HG02870 (cell line): ENCODE measurements around the gene PLA2G2A.
"Not testable (repeated sequence)": the region's sequence is repeated elsewhere in the genome, so short reads cannot be mapped to it uniquely, and the experiment has no call there.

ENCODE experiments used
- ATAC-seq: cut with Tn5 transposase; IDR thresholded peaks from one replicate; pipeline ENCODE4 v1.9.1; 2021; ENCODE audit warnings: mild to moderate bottlenecking, moderate library complexity; ENCODE audit not compliant: unreplicated experiment

PLA2G2A gene

DNA sequence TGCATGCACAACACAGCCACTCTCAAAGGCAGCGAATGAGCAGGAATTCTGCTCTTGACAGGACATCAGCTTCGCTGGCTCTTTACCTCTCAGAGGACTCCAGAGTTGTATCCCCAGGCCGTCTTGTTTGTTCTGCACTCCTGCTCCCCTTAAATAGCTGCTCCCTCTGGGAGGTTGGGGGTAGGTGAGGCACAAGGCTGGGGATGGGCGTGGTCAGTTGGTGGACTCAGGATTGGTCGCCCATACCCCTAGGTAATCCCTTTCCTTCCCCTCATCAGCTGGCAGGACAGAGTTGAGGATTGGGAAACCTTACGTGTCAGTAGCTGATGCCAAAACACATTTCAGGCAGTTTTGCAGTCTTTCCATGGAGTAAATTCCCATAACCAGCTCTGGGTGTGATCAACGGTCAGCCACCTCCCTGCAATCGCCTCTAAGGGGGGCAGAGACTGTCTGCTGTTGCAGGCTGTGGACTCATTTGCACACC lies at the start of gene PLA2G2A:
PLA2G2A (minus strand) TSS at position 125 of the 484 bp plus-strand sequence. CDS start 845 bp downstream, outside the sequence.
- no peak for ATAC-seq

DNA sequence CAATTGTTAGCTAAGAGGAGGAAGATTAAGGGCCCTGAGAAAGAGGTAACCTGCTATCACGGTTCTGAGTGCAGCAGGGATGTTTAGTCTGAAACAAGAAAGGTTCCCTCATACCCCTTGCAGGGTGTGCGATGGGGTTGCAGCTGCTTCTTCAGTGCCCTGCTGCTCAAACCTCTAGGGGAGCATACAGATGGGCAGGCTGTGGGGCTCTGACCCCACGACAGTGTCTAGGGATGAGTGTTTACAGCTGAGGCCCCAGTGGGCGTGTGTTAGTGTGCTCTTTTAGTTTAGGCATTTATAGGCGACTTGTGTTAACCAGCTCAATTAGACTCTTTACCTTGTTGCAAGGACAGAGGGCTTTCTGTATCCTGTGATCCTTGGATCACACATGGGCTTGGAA lies 49.3 kb upstream of the PLA2G2A start:
- no peak for ATAC-seq

GRCh38 chr1:20028125-20028524 lies 48.7 kb upstream of the PLA2G2A start:
- ATAC-seq: no peak

DNA sequence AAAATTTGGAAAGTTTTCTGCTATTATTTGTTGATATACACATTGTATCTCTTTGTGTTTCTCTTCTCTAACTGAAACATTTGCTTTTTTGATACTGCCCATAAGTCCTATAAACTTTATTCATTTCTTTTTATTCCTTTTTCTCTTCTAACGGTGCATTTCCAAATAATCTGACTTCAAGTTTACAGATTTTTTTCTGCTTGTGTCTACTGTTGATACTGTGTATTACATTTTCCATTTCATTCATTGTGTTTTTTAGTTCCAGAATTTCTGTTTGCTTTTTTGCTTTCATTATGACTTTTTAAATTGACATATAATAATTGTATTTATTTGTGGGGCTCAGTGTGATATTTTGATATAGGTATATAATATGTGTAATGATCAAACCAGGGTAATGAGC lies 38.3 kb upstream of the PLA2G2A start:
- no peak for ATAC-seq

DNA sequence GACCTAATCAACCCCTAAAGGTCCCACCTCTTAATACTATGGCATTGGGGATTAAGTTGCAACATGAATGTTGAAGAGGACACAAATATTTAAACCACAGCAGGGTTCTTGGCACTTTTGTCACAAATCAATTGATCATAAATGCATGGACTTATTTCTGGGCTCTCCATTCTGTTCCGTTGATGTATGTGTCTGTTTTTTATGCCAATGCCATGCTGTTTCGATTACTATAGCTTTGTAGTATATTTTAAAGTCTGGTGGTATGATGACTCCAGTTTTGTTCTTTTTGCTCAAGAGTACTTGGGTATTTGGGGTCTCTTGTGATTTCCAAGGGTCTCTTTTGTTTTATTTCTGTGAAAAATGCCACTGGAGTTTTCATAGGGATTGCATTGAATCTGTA lies 34.7 kb upstream of the PLA2G2A start:
- ATAC-seq: no peak

- no peak for ATAC-seq
These were observed 30.6 kb upstream of the PLA2G2A start for GRCh38 chr1:20010016-20010415.

DNA sequence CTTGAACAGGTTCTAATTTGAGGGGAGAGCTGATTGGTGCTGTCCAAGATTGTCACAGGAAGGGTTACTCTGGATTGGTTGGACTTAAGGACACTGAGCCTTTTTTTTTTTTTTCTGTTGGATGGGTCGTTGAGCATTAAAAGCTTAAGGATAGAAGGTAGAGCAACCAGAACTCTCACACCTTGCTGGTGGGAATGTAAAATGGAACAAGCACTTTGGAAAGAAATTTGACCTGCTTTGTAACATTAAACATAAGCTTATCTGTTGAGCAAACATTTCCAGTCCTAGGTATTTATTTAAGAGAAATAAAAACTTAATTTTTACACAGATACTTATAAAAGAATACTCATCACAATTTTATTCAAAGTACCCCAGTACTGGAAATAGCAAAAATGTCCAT lies 29.8 kb upstream of the PLA2G2A start:
- no peak for ATAC-seq

- ATAC-seq: no peak
These were observed 29.0 kb upstream of the PLA2G2A start for GRCh38 chr1:20008391-20008841.

- ATAC-seq: not testable (repeated sequence)
These were observed 19.4 kb upstream of the PLA2G2A start for GRCh38 chr1:19998823-19999222.

DNA sequence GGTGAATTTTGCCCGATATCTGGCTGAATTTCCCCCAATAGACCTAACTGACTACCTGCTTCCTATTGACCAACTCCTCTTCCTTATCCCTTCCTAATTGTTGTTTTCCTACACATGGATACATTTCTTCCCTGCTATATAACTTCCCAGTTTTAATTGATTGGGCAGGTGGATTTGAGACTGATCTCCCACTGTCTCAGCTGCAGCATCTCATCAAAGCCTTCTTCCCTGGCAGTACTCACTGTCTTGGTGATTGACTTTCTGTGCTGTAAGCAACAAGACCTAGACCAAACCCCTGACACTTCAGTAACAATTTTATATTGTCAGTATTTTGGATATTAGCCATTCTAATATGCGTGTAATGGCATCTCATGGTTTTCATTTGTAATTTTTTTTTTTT lies 11.3 kb upstream of the PLA2G2A start:
- no peak for ATAC-seq

DNA sequence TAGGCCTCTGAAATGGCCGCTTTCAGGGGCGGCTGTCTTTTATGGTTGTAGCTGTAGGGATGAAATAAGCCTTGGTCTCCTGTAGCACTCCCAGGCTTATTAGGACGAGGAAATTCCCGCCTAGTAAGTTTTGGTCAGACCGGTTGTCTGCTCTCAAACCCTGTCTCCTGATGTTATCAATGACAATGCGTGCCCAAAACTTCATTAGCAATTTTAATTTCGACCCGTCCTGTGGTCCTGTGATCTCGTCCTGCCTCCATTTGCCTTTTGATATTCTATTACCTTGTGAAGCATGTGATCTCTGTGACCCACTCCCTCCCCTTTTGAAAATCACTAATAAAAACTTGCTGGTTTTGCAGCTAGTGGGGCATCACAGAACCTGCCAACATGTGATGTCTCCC lies 10.8 kb upstream of the PLA2G2A start:
- not testable (repeated sequence) for ATAC-seq

GRCh38 chr1:19988267-19989006 lies 9.0 kb upstream of the PLA2G2A start:
- no peak for ATAC-seq

- no peak for ATAC-seq
These were observed 8.3 kb upstream of the PLA2G2A start for GRCh38 chr1:19987719-19988118.

DNA sequence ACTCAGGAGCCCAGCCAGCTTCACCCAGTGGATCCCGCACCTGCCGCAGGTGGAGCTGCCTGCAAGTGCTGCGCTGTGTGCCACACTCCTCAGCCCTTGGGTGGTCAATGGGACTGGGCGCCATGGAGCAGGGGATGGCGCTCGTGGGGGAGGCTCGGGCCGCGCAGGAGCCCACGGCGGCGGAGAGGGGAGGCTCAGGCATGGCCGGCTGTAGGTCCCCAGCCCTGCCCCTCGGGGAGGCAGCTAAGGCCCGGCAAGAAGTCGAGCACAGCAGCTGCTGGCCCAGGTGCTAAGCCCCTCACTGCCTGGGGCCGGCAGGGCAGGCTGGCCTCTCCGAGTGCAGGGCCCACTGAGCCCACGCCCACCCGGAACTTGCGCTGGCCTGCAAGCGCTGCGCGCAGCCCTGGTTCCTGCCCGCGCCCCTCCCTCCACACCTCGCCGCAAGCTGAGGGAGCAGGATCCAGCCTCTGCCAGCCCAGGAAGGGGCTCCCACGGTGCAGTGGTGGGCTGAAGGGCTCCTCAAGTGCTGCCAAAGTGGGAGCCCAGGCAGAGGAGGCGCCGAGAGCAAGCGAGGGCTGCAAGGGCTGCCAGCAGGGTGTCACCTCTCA lies 5.1 kb upstream of the PLA2G2A start:
- not testable (repeated sequence) for ATAC-seq

GRCh38 chr1:19981507-19982312 lies 2.3 kb upstream of the PLA2G2A start:
- ATAC-seq: no peak

DNA sequence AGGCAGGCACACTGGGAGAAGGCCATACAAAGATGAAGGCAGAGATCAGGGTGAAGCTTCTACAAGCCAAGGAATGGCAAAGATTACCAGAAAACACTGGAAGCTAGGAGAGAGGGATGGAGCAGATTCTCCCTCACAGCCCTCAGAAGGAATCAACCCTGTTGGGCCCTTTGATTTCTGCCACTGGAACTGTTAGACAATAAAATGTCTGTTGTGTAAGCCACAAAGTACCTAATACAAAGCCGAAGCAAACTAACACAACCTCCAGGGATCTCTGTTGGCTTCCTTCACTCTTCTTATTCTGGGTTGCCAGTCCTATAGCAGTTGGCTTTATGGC lies 1.7 kb upstream of the PLA2G2A start:
- ATAC-seq: no peak

GRCh38 chr1:19980314-19980713 lies 896 bp upstream of the PLA2G2A start:
- no peak for ATAC-seq

GRCh38 chr1:19978143-19978542 lies 1.3 kb downstream of the PLA2G2A start:
- ATAC-seq: no peak

DNA sequence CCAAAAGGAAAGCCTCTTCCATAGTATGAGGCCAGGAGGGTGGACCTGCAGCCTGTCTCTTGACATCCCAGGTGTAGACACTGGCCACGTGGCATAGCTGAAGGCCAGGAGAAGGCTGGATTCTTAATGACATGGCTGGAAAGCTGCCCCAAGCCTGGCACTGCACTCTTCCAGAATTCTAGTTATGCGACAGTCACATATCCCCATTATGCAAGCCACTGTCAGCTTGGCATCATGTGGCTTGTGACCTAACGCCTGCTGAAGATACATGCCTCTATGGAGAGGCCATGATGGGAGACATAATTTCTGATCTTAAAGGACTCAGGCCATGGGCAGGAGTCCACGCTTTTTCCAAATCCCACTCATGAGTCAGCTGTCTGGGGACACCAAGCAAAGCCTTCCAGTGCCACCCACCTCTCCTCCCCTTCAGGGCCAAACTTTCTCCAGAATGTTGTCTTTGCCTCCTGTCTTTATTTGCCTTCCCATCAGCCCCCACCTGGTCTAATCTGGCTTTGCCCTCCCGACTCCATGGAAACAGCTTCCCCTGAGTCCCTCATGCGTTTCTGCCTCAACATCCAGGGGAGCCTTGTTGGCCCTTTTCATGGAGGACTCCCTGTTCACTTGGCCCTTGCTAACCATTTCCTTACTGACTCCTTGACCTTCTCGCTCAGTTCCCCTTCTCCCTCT lies 3.0 kb downstream of the PLA2G2A start:
- ATAC-seq: no peak

- ATAC-seq: no peak
These were observed 3.8 kb downstream of the PLA2G2A start for GRCh38 chr1:19975423-19976193.
